DND-41 (cell line): ENCODE measurements around the gene P3H1.

Source experiments
- CTCF ChIP-seq: IDR thresholded peaks from 2 replicates; pipeline ENCODE4 v1.5.1; 2012; ENCODE audit warnings: borderline replicate concordance, low read length, moderate library complexity, mild to moderate bottlenecking; ENCODE audit not compliant: poor library complexity, severe bottlenecking; ENCODE audit errors: extremely low read depth
- EZH2 ChIP-seq: IDR thresholded peaks from 3 replicates; pipeline ENCODE4 v1.6.1; 2012; ENCODE audit warnings: borderline replicate concordance, low read depth, mild to moderate bottlenecking, moderate library complexity, low read length, inconsistent platforms; ENCODE audit not compliant: severe bottlenecking

- TF ChIP-seq CTCF (no peak), EZH2 (no peak)
Observed at GRCh38 chr1:42815941-42816584, 49.2 kb upstream of the P3H1 start.
